LNCaP clone FGC (cell line): ENCODE measurements around the gene LACRT.
"Not testable (repeated sequence)": the region's sequence is repeated elsewhere in the genome, so short reads cannot be mapped to it uniquely, and the experiment has no call there.

Source experiments
- DNase-seq: peaks from one replicate; pipeline ENCODE4 v3.0.0-alpha.2; 2011; ENCODE audit warnings: low read depth
- H3K4me3 ChIP-seq: 2 replicates; pipeline ENCODE4 v1.5.1; 2011; ENCODE audit warnings: mild to moderate bottlenecking, low read depth, low read length, control low read depth
- CTCF ChIP-seq: IDR thresholded peaks from 2 replicates; pipeline ENCODE4 v1.5.1; 2012; ENCODE audit warnings: mild to moderate bottlenecking; ENCODE audit not compliant: control insufficient read depth, insufficient read depth; ENCODE audit errors: extremely low read depth

LACRT gene

GRCh38 chr12:54641089-54641488, 6.4 kb upstream of the LACRT start:
- DNase-seq = no peak
- TF ChIP-seq CTCF = no peak
- no peak overlapping the region for H3K4me3 ChIP-seq

- H3K4me3 ChIP-seq, DNase-seq: not testable (repeated sequence)
Measured at GRCh38 chr12:54639112-54639511, 4.4 kb upstream of the LACRT start.

GRCh38 chr12:54631988-54632728, 2.5 kb downstream of the LACRT start:
- H3K4me3 ChIP-seq = no peak overlapping the region
- 0 out of 2 replicates have a peak, but pooled peaks have one; percentile 12 for TF ChIP-seq CTCF
- no peak for DNase-seq

- no peak for DNase-seq
- TF ChIP-seq CTCF = no peak
- H3K4me3 ChIP-seq = no peak overlapping the region
Measured at GRCh38 chr12:54631551-54631950, 3.1 kb downstream of the LACRT start.

- no peak for DNase-seq
- H3K4me3 ChIP-seq = no peak overlapping the region
- no peak for TF ChIP-seq CTCF
Measured at GRCh38 chr12:54629925-54630324, 4.8 kb downstream of the LACRT start.

- H3K4me3 ChIP-seq = no peak overlapping the region
- no peak for DNase-seq
- no peak for TF ChIP-seq CTCF
Measured at GRCh38 chr12:54628186-54628846, 6.4 kb downstream of the LACRT start.

- TF ChIP-seq CTCF = no peak
- no peak overlapping the region for H3K4me3 ChIP-seq
- no peak for DNase-seq
Measured at GRCh38 chr12:54627304-54627703, 7.4 kb downstream of the LACRT start.
